Smooth muscle cell (in vitro differentiated cells): ENCODE data around the gene CDC42BPB. TPM values are rescaled to one million over a fixed set of nuclear protein-coding genes. Genes with fewer than 3 reads are reported as not detected.

Source experiments
- DNase-seq: peaks from one replicate; lab custom pipeline; 2025; ENCODE audit not compliant: unreplicated experiment; lab: John Stamatoyannopoulos, UW
- H2AFZ ChIP-seq: fragments of 200-600 bp; sonication (generic); 2 replicates; pipeline ENCODE4 v1.6.0; 2016; ENCODE audit warnings: antibody characterized with exemption, low read depth, mild to moderate bottlenecking
- H3F3A ChIP-seq: fragments of 200-600 bp; sonication (generic); 2 replicates; pipeline ENCODE4 v1.6.0; 2017; ENCODE audit warnings: antibody characterized with exemption, low read depth
- H3K27ac ChIP-seq: fragments of 200-600 bp; sonication (generic); 2 replicates; pipeline ENCODE4 v1.5.1; 2016; ENCODE audit warnings: low read depth, mild to moderate bottlenecking
- H3K27me3 ChIP-seq: fragments of 200-600 bp; sonication (generic); 2 replicates; pipeline ENCODE4 v1.6.1; 2016; ENCODE audit warnings: low read depth, mild to moderate bottlenecking
- H3K36me3 ChIP-seq: fragments of 200-600 bp; sonication (generic); 2 replicates; pipeline ENCODE4 v1.5.1; 2016; ENCODE audit warnings: low read depth
- H3K4me1 ChIP-seq: fragments of 200-600 bp; sonication (generic); 2 replicates; pipeline ENCODE4 v1.5.1; 2016; ENCODE audit warnings: low read depth
- H3K4me2 ChIP-seq: fragments of 200-600 bp; sonication (generic); 2 replicates; pipeline ENCODE4 v1.6.0; 2016; ENCODE audit warnings: mild to moderate bottlenecking
- H3K4me3 ChIP-seq: fragments of 200-600 bp; sonication (generic); 2 replicates; pipeline ENCODE4 v1.5.1; 2016; ENCODE audit warnings: mild to moderate bottlenecking
- H3K79me2 ChIP-seq: fragments of 200-600 bp; sonication (generic); 2 replicates; pipeline ENCODE4 v1.6.0; 2016; ENCODE audit warnings: low read depth, mild to moderate bottlenecking
- H3K9ac ChIP-seq: fragments of 200-600 bp; sonication (generic); 2 replicates; pipeline ENCODE4 v1.6.0; 2016; ENCODE audit warnings: low read depth
- H3K9me3 ChIP-seq: fragments of 200-600 bp; sonication (generic); replicated peaks from 2 replicates; pipeline ENCODE4 v1.5.1; 2016; ENCODE audit warnings: low read depth
- H4K20me1 ChIP-seq: fragments of 200-600 bp; sonication (generic); 2 replicates; pipeline ENCODE4 v1.6.0; 2016; ENCODE audit warnings: low read depth
- CTCF ChIP-seq: fragments of 200-600 bp; sonication (generic); IDR thresholded peaks from 2 replicates; pipeline ENCODE4 v1.5.1; 2017; ENCODE audit warnings: borderline replicate concordance, mild to moderate bottlenecking, antibody characterized with exemption; ENCODE audit not compliant: insufficient read depth, poor library complexity, severe bottlenecking
- WGBS: methylation state at CpG from one replicate; pipeline ENCODE4 v1.1.7; 2016; ENCODE audit warnings: low lambda C conversion rate; 5-methylcytosine and 5-hydroxymethylcytosine counted together
- polyA plus RNA-seq: library from polyadenylated mRNA; unstranded; fragments of >200 nt; fragmentation: Nextera tagmentation; extraction: Ambion mirVana; gene quantifications from 2 replicates; pipeline ENCODE4 v1.2.1, GENCODE V29; 2016
- total RNA-seq: library from RNA; depleted of rRNA; stranded (reverse); fragments of >200 nt; gene quantifications from 2 replicates; pipeline ENCODE4 v1.2.3, GENCODE V29; 2014

The CDC42BPB gene
- total and polyA plus RNA-seq, 2 experiments from 2014 or later = 11.3 to 71.2 TPM

GRCh38 chr14:103045371-103045869, 11.9 kb downstream of the CDC42BPB start:
- Histone ChIP-seq H3K36me3 (no peaks in the 10 kb centered on the region), H3F3A (no peaks in the 10 kb centered on the region), H3K4me2 (no peak overlapping the region), H3K9ac (no peak overlapping the region), H3K4me1 (no peaks in the 10 kb centered on the region), H3K27me3 (no peaks in the 10 kb centered on the region), H3K79me2 (peaks cover 100% of the 10 kb centered on the region), H4K20me1 (peaks cover 99% of the 10 kb centered on the region), H3K9me3 (no peaks in the 10 kb centered on the region), H2AFZ (no peak overlapping the region), H3K27ac (no peak overlapping the region), H3K4me3 (no peak overlapping the region)
- WGBS = 91% methylated on average over 15 of the region's 15 CpGs
- no peak for TF ChIP-seq CTCF
- DNase-seq = no peak

DNA sequence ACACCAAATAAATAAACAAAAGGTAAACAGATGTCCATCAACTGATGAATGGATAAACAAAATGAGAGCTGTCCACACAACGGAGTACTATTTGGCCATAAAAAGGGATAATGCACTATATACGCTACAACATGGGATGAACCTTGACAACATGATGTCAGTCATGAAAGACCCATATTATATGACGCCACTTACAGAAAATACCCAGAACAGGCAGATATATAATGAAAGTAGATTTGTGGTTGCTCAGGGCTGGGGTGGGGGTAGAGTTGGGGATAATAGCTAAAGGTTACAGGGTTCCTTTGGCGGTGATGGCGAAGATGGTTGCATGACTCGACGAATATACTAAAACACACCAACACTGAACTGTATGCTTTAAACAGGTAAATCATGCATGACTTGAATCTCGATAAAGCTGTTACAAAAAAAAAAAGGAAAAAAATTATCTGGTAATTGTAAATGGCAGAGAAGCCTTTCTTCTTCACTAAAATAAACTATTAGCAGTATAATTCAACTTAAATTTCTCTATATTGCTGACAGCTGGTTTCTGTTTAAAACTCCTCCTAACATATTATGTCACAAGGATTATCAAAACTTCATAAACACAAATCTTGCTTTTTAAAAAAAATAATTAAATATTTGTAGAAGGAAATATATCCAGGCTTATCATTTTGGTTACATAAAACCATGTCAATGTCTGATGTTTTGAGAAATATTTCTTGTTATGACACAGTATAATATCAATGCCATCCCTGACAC, 13.9 kb downstream of the CDC42BPB start:
- DNase-seq = no peak
- Histone ChIP-seq H3K36me3 (no peaks in the 10 kb centered on the region), H2AFZ (no peak overlapping the region), H3K9me3 (no peaks in the 10 kb centered on the region), H3K27me3 (no peaks in the 10 kb centered on the region), H4K20me1 (peaks cover 99% of the 10 kb centered on the region), H3K4me2 (no peak overlapping the region), H3K27ac (peak overlapping the region; percentile 4), H3F3A (no peaks in the 10 kb centered on the region), H3K4me1 (no peaks in the 10 kb centered on the region), H3K79me2 (peaks cover 100% of the 10 kb centered on the region), H3K9ac (no peak overlapping the region), H3K4me3 (no peak overlapping the region)
- no peak for TF ChIP-seq CTCF
- WGBS = 96% methylated on average over 8 of the region's 8 CpGs

DNA sequence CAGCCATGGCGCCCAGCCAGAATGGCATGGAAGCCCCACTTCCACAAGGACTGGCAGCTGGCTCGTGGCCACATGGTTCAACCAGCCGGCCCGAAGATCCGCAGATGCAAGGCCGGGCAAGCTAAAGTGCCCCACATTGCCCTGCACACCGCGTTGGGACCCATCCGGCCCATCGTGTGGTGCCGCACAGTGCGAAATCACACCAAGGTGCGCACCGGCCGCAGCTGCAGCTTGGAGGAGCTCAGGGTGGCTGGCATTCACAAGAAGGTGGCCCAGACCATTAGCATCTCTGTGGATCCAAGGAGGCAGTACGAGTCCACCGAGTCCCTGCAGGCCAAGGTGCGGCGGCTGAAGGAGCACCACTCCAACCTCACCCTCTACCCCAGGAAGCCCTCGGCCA, 15.9 kb downstream of the CDC42BPB start:
- no peak overlapping the region for H3K4me3 ChIP-seq
- DNase-seq = no peak
- peaks cover 100% of the 10 kb centered on the region for H3K79me2 ChIP-seq
- no peaks in the 10 kb centered on the region for H3K4me1 ChIP-seq
- TF ChIP-seq CTCF = no peak
- WGBS = 99% methylated on average over 20 of the region's 20 CpGs
- no peak overlapping the region for H3K4me2 ChIP-seq
- H3K9ac ChIP-seq = no peak overlapping the region
- no peaks in the 10 kb centered on the region for H3K27me3 ChIP-seq
- no peak overlapping the region for H3K27ac ChIP-seq
- no peaks in the 10 kb centered on the region for H3F3A ChIP-seq
- H3K9me3 ChIP-seq = no peaks in the 10 kb centered on the region
- peaks cover 99% of the 10 kb centered on the region for H4K20me1 ChIP-seq
- no peak overlapping the region for H2AFZ ChIP-seq
- H3K36me3 ChIP-seq = no peaks in the 10 kb centered on the region
